LoVo (cell line): ENCODE measurements around the gene CERS3.

Source experiments
- DNase-seq: peaks from one replicate; pipeline ENCODE4 v3.0.0-alpha.2; 2016; ENCODE audit warnings: low spot score

Gene CERS3

DNA sequence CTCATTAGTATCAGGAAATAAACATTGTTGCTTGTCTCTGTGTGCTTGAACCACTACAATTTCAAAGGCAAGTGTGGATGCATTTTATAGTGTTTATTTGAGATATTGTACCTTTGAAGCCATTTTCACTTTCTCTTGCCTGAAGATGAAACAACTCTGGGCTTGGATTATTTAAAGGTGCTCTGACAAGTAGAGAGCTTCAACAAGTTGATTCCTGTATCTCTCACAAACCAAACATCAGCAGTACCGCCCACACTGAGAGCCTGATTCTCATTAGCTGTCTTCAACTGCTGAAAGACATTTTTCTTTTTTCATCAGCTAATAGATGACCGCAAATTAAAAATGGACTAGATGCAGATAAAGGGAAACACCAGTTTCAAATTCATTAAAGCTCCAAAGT is 806 bp upstream of the CERS3 start:
- no peak for DNase-seq

DNA sequence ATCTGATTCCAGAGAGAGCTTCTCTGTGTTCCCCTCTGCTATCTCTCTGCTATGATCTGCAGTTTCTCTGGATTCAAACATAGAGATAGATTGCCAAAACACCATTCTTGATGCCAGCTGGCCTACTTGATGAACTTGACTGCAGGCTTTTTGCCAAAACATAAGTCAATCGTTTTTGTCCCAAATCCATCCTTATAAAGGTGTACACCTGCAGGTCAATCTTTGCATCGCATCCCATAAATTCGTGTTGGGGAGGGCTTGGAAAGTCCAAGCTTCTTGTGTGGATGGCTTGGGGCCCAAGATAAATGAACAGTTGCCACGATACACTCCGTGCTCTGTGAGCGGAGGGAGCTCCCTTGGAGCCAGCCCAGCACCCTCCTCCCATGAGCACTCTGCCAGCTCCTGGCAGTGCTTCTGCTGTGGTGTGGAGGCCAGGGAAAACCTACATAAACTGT is 2.7 kb downstream of the CERS3 start:
- DNase-seq: no peak

DNA sequence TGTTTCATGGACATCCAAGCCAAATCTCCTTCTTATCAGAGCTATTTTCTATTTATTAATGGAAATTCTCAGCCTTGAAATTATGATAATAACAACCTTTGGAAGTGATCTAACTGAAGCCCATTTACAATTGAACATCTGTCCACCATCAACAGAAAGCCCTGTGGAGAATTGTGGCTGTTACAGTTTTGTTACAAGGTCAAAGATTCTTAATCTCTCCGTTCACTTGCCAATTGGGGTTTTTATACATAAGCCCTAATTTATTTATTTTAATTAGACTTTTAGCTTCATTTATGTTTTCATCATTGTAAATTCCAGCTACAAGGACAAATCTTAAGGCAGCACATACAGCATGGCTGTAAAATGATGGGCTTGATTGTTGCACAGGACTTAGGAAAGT is 3.3 kb downstream of the CERS3 start:
- DNase-seq: no peak

DNA sequence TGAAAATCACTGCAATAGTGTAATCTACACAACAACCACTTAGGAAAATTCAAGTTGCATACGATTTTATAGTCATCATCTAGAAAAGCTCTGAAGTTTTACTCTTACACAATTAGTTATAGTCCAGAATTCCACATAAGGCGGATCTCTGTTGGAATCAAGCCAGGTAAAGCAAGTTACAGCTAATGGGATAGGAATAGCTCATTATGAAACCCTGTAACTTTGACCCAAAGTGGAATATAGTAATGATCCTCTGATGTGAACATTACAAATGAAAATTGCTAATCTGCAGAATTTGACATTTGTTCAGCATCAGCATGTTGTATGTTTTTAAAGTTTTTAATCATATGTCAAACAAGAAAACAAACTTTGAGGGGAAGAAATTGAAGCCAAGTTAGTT is 4.4 kb downstream of the CERS3 start:
- no peak for DNase-seq

DNA sequence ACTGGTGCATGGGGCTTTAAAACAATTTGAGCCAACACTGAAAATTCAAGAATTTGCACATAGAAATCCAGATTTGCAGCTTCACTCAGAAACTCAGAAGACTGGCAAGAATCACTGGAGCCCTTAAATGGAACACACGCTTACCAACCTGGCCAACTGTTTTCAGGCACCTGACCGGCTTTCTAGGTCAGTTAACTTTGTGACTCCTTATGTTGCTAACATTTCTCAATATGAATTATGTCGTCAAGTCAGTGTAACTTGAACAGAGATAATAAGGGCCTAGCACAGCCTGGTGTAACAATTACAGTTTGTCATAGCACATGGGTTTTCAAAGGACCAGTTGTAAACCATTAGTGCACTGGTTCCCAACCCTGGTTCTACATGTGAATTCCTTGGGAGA is 6.8 kb downstream of the CERS3 start:
- no peak for DNase-seq

DNA sequence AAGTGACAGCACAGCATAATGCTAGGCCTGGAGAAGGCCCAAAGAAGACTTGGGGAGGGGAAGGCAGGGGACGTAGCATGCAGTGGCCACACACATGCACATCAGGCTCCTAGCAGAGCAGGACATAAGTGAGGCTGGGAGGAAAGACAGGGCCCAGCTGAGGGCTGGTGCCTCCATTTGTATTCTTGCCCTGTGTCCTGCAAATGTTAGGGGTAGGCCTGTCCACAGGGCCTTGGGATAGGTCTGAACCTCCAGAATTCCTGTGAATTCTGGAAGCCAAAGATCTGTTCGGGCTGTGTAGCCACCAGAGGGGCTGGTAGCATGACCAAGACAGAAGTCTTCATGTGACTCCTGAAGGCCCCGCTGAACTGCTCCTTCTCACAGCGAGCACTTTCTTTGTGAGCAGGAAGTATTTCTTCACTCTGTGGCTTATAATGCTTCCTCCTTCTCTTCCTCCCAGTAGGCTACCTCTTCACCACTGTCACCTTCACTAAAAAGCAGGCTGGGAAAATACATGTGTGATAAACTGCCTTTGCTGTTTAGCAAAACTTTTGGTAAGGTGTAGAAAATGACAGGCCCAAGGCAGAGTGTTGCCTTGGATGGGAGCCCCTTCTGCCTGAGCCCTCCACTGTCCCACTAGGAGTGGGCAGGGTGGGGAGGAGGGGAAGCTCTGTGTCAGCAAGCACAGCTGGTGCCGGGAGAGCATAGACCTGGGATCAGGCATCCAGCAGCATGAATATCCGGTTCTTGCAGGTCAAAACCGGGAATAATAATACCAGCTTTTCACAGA is 8.4 kb downstream of the CERS3 start:
- DNase-seq: no peak

DNA sequence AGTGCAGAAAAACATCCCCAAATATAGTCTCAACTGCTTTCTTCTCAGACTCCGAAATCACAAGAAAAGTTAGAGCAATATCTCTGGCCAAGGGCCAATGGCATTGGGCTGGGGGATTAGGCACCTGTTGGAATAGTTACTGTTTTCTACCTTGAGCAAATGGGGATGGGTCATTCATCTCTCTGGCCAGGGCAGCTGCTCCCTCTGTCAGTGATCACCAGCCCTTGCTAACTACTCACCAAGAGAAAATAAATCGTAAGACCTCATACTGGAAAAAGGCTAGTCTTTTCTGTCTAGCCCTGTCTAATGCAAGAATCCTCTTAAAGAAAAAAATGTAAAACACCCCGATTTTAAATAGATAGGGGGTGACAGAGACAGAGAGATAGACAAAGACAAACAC is 10.9 kb downstream of the CERS3 start:
- no peak for DNase-seq

DNA sequence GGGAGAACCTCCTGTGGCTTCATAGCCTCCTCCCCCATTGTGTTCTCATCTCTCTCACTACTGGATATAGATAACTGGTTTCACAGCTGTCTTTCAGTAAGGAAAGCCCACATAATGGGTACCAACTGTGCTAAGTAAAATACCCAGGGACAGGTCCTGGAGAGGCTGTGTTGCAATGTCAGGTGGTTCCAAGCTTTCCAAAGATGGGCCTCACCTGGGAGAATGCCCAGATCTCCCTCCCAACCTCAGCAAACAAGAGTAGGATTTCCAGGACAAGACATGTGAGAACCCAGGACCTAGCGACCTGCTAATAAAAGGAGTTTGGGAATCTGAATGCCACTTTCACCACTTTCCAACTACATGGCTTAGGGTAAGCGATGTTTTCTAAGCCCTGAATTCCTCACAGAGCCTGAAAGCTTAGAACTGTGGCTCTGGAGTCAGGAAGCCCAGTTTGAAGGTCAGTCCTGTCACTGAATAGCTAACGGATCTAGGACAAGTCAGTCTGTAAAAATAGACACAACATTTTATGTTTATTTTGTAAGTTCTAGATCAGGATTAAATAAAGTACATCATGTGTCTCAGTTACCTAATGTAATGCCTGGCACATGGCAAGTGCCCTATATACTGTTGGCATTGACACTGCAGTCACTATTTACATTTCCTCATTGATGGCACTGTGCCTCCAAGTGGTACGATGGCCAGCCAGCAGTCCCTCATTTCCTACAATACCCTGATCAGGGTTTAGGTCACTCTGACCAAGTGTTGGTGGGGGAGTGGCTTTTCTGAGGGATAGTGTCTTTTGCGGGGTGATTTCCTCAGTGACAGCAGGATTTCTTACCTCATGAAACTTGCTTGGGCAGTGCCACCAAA is 11.9 kb downstream of the CERS3 start:
- DNase-seq: no peak

DNA sequence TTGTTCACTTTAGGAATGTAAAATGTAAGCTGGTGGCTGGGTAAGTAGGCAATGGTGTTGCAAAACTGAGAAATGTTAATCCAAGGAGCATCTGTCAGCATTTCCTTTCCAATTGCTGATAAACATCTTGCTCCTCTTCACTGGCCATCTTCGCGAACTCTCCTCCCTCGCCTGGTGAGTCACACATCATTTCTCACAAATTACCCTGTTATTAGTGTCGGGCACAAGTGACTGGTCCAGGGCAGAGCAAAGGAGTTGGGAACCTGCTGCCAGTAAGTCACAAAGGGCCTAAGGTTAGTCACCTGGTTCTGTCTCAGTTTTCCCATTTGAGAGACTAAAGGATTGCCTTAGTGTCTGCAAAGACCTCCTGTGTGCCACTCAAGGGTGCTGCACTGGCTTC is 13.0 kb downstream of the CERS3 start:
- DNase-seq: no peak

DNA sequence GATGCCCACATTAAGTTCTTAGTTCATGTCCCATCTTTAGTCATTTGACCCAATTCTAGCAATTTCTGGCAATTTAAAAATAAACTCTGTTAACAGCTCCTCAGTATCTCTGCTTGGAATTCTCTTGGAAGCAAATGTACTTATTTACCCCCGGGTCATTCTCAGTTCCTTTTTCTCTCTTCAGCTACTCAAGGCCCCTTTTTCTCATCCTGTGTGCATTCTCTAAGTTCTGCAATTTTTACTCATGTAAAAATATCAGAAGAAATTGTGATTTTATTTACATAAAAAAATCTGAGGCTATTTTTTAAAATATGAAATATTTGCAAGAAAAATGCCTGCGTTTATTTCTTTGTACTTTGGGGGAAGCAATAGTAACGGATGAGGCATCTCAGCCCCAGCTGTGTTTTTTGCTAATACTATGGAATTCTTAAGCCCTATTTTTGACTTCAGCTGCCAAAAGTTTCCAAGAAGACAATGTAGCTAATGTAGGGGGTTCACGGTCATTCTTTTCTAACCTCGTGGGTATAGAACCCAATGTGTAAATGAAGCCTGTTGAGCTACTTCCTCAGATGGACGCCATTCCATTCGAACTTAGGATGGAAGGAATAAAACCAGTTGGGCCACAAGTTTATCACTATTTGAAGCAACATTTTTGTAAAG is 20.0 kb downstream of the CERS3 start:
- no peak for DNase-seq

DNA sequence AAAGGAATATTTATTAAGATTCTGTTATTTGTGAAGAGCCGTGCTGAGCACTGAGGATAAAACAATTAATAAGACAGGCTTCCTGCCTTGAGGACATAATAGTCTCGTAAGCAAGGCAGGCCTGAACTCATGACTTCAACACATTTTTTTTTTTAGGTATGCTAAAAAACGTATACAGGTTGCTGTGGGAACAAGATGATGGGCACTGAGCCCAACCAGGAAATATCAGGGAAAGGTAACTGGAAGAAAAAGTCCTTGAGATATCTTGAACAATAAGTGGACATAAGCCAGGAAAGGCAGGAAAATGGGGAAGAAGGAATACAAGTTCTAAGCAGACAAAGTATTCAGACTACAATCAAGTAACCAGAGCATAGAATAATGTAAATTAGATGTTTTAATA is 26.1 kb downstream of the CERS3 start:
- DNase-seq: no peak

DNA sequence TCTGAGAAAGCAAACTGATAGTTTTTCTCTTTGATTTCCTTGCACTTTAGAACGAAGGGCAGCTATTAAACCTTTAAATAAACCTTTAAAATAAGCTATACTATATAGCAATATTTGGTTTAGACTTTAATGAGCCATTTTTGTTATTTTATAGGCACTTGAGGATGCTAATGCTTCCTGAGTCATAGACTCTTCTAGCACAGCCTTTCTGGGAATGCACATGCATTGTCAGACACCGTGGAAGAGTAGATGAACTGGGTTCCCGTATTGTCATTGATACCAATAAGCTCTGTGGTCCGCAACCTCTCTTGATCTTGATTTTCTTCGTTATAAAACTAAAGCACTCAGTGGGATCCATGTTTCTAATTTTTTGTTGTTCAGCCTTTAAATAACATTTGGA is 27.6 kb downstream of the CERS3 start:
- no peak for DNase-seq

DNA sequence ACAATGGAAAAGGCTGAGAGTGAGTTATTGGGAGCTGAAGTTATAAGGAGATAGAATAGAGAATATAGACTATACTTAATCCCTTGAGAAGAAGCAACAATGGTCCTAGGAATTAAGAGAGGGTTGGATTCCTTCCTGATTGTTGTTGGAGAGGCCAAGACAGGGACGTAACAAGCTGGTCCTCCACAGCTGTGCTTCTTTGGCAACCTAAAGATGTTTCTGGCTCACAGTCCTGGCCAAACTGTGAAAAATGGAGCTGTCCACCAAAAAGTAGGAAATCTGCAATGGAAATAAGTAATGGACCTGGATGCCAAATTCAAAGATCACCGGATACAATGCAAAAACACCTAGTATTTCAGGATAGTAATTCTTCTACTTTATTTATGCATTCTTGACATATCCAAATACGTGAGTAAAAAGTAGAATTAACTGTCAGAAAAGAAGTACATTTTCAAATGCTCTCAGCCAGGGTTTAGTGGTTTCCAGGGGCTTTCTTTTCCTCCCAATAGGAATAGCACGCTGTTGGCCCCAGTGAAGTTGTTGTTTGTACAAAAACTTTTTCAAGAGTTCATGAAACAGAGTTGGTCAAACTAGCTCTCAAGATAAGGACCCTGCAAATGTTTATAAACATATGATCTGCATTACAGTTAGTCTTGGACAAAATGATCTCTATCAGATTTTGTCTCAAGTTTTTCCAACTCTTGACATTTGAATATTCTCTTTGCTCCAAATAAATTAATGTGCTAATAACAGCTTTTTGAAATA is 28.3 kb downstream of the CERS3 start:
- DNase-seq: no peak

DNA sequence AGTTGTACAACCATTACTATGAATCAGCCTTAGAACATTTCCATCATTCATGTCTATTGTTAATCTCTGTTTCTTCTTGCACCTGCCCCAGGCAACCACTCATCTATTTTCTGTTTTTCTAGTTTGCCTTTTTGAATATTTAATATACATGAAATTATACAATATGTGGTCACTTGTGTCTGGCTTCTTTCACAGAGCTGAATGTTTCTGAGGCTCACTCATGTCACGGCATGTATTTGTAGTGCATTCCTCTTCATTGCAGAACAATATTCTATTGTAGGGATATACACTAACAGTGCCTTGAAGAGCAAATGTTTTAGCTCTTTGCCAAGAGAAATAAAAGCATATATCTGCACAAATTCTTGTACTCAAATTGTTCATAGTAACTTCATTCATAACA is 32.9 kb downstream of the CERS3 start:
- DNase-seq: no peak

DNA sequence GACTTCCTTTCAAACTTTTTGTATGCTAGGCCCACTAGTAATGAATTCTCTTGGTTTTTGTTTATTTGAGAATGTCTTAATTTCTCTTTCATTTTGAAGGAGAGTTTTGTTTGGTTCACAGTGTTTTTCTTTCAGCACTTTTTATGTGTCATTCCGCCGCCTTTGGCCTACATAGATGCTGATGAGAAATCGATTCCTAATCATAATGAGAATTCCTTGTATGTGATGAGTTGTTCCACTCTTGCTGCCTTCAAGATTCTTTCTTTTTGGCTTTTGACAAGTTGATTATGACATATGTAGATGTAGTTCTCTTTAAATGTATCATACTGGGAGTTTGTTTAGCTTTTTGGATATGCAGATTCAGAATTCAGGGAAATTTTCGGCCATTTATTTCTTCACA is 35.5 kb downstream of the CERS3 start:
- DNase-seq: no peak

DNA sequence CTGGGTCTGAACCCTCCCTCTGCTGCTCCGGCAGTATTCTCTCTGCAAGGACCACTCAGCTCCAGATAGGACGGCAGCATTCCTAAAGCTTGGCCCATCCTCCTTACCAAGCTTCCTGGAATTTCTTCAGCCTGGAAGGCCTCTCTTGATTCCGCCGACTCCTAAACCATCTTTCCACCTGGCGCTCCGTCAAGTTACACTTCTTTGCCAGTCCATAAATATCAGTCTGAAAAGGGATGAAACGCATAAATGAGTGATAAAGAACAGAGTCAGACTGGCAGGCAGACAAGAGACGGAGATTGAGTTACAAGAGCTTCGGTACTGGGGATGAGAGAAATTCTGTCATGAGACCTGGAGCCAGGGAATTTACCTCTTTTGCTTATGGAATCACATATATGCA is 44.3 kb downstream of the CERS3 start:
- DNase-seq: no peak

DNA sequence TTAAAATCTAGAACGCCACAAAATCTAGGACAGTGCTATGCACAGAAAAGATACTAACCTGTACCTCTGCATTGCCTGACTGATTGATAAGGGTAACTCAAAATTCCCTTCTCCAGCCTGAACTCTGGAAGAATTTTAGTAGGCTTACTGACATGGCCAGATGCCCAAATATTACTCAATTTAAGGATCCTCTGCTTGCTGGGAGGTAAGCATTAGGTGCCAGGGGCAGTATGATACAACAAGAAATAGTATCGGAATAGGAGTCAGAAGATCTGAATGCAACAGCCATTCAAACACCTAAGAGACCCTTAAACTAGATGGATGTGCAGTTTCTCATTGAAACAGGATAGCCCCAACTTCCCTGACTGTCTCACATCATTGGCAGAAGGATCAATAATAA is 45.4 kb downstream of the CERS3 start:
- DNase-seq: no peak

DNA sequence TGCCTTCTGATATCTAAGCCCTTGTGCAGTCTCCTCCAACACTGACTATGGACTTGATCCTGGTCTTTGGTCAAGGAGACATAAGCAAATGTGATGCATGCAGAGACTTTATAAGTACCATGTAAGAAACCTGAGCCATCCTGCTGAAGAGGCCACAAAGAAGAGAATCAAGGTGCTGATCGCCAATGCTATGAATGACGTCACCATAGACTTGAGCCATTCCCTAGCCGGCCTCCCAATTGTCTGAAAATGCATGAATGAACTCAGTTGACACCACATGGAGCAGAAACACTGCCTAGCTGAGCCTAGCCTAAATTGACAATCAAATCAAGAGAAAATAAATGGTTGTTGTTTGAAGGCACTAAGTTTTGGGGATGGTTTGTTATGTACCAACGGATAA is 51.9 kb downstream of the CERS3 start:
- DNase-seq: no peak

DNA sequence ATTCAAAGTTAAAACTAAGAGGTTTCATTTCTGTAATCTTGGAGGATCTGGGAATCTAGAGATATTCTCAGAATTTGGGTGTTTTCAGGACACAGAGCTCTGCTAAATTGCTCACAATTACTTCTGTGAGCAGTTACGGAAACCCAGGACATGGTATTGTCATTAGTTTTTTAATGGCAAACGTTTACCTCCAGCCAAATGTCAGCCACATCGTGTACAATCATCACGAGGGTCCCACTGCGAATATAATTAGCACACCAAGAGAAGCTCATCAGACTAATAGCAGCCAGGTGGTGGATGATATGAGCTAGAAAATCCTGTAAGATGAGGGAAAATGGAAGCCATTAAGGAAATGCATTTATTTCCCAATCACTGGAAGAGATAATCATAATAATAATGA is 56.0 kb downstream of the CERS3 start:
- DNase-seq: no peak

DNA sequence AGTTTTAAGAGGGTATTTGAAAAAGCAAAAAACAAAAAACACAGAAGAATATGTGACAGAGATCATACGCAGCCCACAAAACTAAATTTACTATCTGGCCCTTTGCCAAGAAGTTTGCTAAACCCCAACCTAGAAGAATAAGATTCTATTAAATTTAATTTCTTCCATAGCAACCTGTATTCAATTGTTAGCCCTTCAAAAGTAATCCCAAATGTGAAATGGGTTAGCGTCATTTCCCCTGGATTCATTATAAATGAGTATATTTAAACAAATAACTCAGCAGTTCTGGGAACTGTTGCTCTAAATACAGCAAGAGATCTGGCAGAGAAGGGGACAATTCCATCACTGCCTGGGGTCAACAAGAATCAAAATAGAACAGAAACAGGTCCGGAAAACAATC is 56.8 kb downstream of the CERS3 start:
- DNase-seq: no peak

DNA sequence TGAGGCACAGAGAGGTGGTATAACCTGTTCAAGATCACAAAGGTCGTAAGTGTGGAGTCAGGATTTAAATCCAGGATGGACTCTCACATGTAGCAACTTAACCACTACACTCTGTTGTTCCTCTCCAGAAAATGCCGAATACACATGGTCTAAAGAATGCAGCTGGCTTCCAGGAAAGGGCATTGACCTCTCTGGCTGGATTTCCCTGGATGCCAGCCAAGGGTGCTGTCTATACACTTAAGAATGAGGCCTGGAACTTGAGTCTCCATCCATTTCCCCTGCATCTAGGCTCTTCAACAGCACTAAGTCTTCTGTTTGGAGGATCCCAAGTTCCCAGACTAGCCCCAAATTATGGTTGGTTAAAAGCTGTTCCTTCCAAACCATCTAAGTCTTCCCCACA is 60.5 kb downstream of the CERS3 start:
- DNase-seq: no peak

DNA sequence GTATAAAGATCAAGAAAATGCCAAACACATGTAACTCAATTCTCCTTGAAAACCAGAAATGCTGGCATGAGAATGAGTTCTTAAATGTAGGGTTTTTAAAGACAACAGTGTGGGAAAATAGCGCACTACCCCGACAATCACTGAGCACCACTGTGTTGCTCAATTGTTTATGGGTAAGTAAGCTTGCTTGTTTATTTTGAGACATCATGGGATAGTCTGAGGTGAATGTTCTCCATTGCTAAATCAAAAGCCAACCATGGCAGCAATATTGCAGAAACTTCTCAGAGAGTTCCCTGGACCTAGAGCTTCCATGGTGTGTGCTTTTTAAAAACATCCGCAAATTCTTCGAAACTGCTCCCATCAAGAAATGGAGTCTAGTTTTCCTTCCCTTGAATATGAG is 62.7 kb downstream of the CERS3 start:
- no peak for DNase-seq
